Right lobe of liver (tissue), 6 donors: ENCODE data around the gene ZNF780B. TPM values are rescaled to one million over a fixed set of nuclear protein-coding genes. Genes with fewer than 3 reads are reported as not detected.

ENCODE experiments used
- ATAC-seq, 4 donors: fragments of 200-7000 bp; cut with Tn5 transposase; one replicate each; pipeline ENCODE4 v1.9.1; 2020; ENCODE audit warnings: mild to moderate bottlenecking in 4 of 4, moderate library complexity in 4 of 4
- DNase-seq, 3 donors: peaks; one replicate each; pipeline ENCODE4 v3.0.0-alpha.2; 2020
- H3K27ac ChIP-seq, 3 donors: fragments of 200-600 bp; one replicate each; pipeline ENCODE4 v1.8.0; 2022
- H3K27me3 ChIP-seq, 2 donors: fragments of 200-600 bp; one replicate each; pipeline ENCODE4 v1.8.0; 2022
- H3K36me3 ChIP-seq, 4 donors: fragments of 200-600 bp; sonication (generic) in 1 of 4; one replicate each; pipeline versions ENCODE4 v1.5.1 to v1.8.0; 2017 to 2022; ENCODE audit warnings: control low read depth in 1 of 4
- H3K4me1 ChIP-seq, 4 donors: fragments of 200-600 bp; sonication (generic) in 1 of 4; one replicate each; pipeline versions ENCODE4 v1.5.1 to v1.8.0; 2017 to 2022; ENCODE audit warnings: control low read depth in 1 of 4
- H3K4me3 ChIP-seq, 3 donors: fragments of 200-600 bp; one replicate each; pipeline ENCODE4 v1.8.0; 2022
- H3K9me3 ChIP-seq, 4 donors: fragments of 200-600 bp; sonication (generic) in 1 of 4; one replicate each; pipeline versions ENCODE4 v1.5.1 to v1.8.0; 2017 to 2022; ENCODE audit warnings: control low read depth in 1 of 4
- POLR2A ChIP-seq: fragments of 450-650 bp; IDR thresholded peaks from one replicate; pipeline ENCODE4 v1.6.1; 2017; ENCODE audit warnings: antibody characterized with exemption, mild to moderate bottlenecking
- whole genome bisulfite sequencing: methylation state at CpG from one replicate; pipeline ENCODE4 v1.1.6; 2018; ENCODE audit warnings: low coverage, low lambda C conversion rate; ENCODE audit not compliant: insufficient coverage; ENCODE audit errors: missing lambda C conversion rate; 5-methylcytosine and 5-hydroxymethylcytosine counted together
- intact Hi-C, 2 donors: fragments of 100-400 bp; cut with DNase I; formaldehyde crosslinking; loops; one replicate each; pipeline versions ENCODE4 v1.11.2 to v1.14.1; 2022
- long read RNA-seq: library from polyadenylated mRNA; unstranded; transcript quantifications from one replicate; pipeline ENCODE4 v2.0.0, GENCODE V29; 2019
- total RNA-seq, 6 experiments: library from RNA; depleted of rRNA in 2 of 6; stranded (reverse); fragments of >200 nt in 2 of 6; fragmentation: NEBNext Ultra II Directional in 3 of 6; extraction: Animal tissue kit (Norgen Biotek cat#: 25700) in 3 of 6; gene quantifications; one replicate each; pipeline versions ENCODE4 v1.1.0 to v1.2.4, GENCODE V29; 2016 to 2023
- TF ChIP-seq, protein P1 (sequence below), 4 donors: fragments of 200-600 bp in 3 of 4; fragments of 450-650 bp in 1 of 4; IDR thresholded peaks; one replicate each; pipeline versions ENCODE4 v1.5.1 to v1.8.0; 2016 to 2022; ENCODE audit warnings: antibody characterized with exemption in 4 of 4, mild to moderate bottlenecking in 2 of 4
- donor health status: DM: no; HTN: yes; CAD: no.
- donor health status: DM: no; HTN: no; CAD: no.
- donor health status: DM: no; HTN: no; CAD: no.
- donor health status: DM: no; HTN: yes; CAD: no.
- donor health status: DM: no; HTN: yes; CAD: no.

Gene ZNF780B
- total RNA-seq: 1 to 10 TPM; 3.2 to 9.6 (median 5.8) TPM
- long read RNA-seq: 0 reads

DNA sequence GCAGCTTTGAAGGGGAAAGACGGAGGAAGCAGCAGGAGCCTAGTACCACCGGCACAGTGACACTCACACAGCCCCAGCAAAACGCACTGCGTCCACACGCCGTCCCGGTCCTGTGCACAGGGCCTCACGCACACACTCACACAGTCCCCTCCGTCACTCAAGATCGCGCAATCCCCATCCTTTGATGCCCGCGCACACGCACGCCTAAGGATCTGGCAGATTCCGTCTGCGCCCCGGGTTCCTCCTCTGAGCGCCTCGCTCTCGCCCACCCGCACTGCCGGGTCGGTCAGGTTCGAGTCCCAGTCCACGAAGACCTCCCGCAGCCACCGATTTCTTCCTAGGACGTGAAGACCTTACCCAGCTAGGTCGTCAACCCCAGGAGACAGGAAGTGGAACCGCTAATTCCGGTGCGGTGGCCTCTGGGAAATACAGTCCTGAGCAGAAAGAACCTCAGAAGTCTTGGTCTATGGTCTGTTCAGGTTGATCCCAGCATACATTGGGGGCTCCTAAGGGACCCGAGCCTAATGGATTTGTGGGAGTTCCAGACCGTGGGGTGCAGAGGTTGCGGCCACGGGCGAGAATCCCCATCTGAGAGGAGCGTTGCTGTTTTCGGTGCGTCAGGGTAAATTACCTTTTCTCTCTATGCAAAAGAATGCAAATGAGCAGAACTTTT, at the start of gene ZNF780B:
ZNF780B (minus strand) TSS at position 400 of the 673 bp plus-strand sequence. CDS start 5,899 bp downstream, outside the sequence.
- H3K27me3 ChIP-seq: no peaks in the 10 kb centered on the region
- peak within 1 kb of the TSS in 2 of 3 donors; percentile 3 to 52 for H3K27ac ChIP-seq
- peak; percentile 64 to 83 (median 82) for DNase-seq
- TF ChIP-seq, protein P1, sequence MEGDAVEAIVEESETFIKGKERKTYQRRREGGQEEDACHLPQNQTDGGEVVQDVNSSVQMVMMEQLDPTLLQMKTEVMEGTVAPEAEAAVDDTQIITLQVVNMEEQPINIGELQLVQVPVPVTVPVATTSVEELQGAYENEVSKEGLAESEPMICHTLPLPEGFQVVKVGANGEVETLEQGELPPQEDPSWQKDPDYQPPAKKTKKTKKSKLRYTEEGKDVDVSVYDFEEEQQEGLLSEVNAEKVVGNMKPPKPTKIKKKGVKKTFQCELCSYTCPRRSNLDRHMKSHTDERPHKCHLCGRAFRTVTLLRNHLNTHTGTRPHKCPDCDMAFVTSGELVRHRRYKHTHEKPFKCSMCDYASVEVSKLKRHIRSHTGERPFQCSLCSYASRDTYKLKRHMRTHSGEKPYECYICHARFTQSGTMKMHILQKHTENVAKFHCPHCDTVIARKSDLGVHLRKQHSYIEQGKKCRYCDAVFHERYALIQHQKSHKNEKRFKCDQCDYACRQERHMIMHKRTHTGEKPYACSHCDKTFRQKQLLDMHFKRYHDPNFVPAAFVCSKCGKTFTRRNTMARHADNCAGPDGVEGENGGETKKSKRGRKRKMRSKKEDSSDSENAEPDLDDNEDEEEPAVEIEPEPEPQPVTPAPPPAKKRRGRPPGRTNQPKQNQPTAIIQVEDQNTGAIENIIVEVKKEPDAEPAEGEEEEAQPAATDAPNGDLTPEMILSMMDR (IDR thresholded peaks at IDR 0.05): no peak
- TF ChIP-seq POLR2A: no peak
- 0% methylated on average over 14 of the region's 41 CpGs for WGBS
- H3K36me3 ChIP-seq: no peaks in the 10 kb centered on the region
- ATAC-seq: peak; percentile 98 to 99 (median 98)
- H3K4me1 ChIP-seq: no peaks in the 10 kb centered on the region
- H3K9me3 ChIP-seq: peaks cover 0 to 23% (median 2%) of the 10 kb centered on the region in 4 donors
- intact Hi-C loops: no loop called here
- H3K4me3 ChIP-seq: peak within 1 kb of the TSS; percentile 47 to 84 (median 83)

DNA sequence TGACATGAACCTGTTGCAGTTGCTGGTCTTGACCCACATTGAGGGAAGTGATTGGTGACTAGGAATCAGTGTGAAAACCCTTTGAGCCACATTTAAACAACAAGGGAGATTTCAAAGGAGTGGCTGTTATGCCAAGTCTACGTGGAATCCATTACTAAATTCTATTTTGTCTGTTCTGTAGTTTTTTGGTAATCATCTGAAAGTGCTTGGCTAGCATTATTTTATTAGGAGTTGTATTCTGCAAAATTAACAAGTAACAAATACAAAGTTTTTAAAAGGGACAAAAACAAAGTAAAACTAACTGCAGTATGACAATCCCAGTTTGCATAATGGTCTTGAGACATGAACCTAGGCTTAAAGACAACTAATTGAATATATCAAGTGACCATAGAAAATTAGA, 48.7 kb upstream of the ZNF780B start:
- Histone ChIP-seq H3K36me3 (no peaks in the 10 kb centered on the region), H3K9me3 (no peaks in the 10 kb centered on the region), H3K27ac (no peak overlapping the region), H3K27me3 (no peaks in the 10 kb centered on the region), H3K4me3 (no peak overlapping the region), H3K4me1 (no peaks in the 10 kb centered on the region)
- TF ChIP-seq, protein P1 (IDR thresholded peaks at IDR 0.05): no peak
- TF ChIP-seq POLR2A: no peak
- ATAC-seq (no peak), DNase-seq (no peak)
- intact Hi-C loops: no loop called here
- WGBS: 22% methylated on average over 1 of the region's 1 CpG

DNA sequence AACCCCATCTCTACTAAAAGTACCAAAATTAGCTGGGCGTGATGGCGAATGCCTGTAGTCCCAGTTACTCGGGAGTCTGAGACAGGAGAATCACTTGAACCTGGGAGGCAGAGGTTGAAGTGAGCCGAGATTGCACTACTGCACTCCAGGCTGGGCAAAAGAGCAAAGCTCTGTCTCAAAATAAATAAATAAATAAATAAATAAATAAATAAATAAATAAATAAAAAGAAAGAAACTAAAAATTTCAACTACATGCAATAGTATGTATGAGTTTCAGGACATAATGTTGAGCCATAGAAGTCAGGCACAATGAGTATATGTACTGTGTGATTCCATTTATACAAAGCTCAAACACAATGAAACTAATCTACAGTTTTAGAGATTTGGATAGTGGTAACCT, 47.6 kb upstream of the ZNF780B start:
- Histone ChIP-seq H3K27ac (no peak overlapping the region), H3K27me3 (no peaks in the 10 kb centered on the region), H3K4me1 (no peaks in the 10 kb centered on the region), H3K36me3 (no peaks in the 10 kb centered on the region), H3K4me3 (no peak overlapping the region), H3K9me3 (no peaks in the 10 kb centered on the region)
- ATAC-seq: no peak
- no peak for DNase-seq
- WGBS: 83% methylated on average over 3 of the region's 4 CpGs
- TF ChIP-seq, protein P1 (IDR thresholded peaks at IDR 0.05): no peak
- no peak for TF ChIP-seq POLR2A
- intact Hi-C loops: no loop called here

DNA sequence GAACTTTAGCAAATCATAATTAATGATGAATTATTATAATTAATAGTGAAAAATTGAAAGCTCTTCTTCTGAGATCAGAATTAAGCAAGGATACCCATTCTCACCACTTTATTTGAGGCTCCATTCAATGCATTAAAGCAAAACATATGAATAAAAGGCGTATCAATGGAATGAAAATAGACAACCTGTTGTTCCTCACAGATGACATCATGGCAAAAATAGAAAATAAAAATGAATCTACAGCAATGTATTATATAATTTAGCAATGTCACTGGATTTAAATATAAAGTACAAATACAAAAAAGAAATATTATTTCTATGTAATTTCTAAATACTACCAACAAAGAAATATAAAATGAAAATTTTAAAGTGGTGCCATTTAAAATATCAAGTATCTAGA, 45.8 kb upstream of the ZNF780B start:
- Histone ChIP-seq H3K36me3 (no peaks in the 10 kb centered on the region), H3K4me3 (no peak overlapping the region), H3K27me3 (no peaks in the 10 kb centered on the region), H3K4me1 (no peaks in the 10 kb centered on the region), H3K27ac (no peak overlapping the region), H3K9me3 (no peaks in the 10 kb centered on the region)
- DNase-seq (no peak), ATAC-seq (no peak)
- 59% methylated on average over 1 of the region's 1 CpG for WGBS
- no peak for TF ChIP-seq POLR2A
- TF ChIP-seq, protein P1 (IDR thresholded peaks at IDR 0.05): no peak
- intact Hi-C loops: no loop called here
